ENCODE measurements around the gene AKAP13.
"Not testable (repeated sequence)": the region's sequence is repeated elsewhere in the genome, so short reads cannot be mapped to it uniquely, and the experiment has no call there.

The AKAP13 gene

GRCh38 chr15:85625166-85625830 is 244.9 kb downstream of the AKAP13 start:
- peak; percentile 6 for DNase-seq (ENCODE audit: low read depth)

GRCh38 chr15:85625856-85626255 is 245.5 kb downstream of the AKAP13 start:
- no peak for DNase-seq (ENCODE audit: low read depth)

- no peak for DNase-seq (ENCODE audit: low read depth)
Observed at GRCh38 chr15:85627213-85627935, 247.0 kb downstream of the AKAP13 start.

GRCh38 chr15:85630311-85630710 is 249.9 kb downstream of the AKAP13 start:
- no peak for DNase-seq (ENCODE audit: low read depth)

- no peak for DNase-seq (ENCODE audit: low read depth)
Observed at GRCh38 chr15:85631018-85631417, 250.6 kb downstream of the AKAP13 start.

GRCh38 chr15:85632014-85632413 is 251.6 kb downstream of the AKAP13 start:
- DNase-seq (ENCODE audit: low read depth), result no peak

- no peak for DNase-seq (ENCODE audit: low read depth)
Observed at GRCh38 chr15:85633859-85634258, 253.5 kb downstream of the AKAP13 start.

- DNase-seq (ENCODE audit: low read depth), result no peak
Observed at GRCh38 chr15:85636351-85636750, 255.9 kb downstream of the AKAP13 start.

GRCh38 chr15:85639752-85640381 is 259.5 kb downstream of the AKAP13 start:
- no peak for DNase-seq (ENCODE audit: low read depth)

- no peak for DNase-seq (ENCODE audit: low read depth)
Observed at GRCh38 chr15:85642065-85642692, 261.8 kb downstream of the AKAP13 start.

GRCh38 chr15:85642693-85643066 is 262.3 kb downstream of the AKAP13 start:
- DNase-seq (ENCODE audit: low read depth), result no peak

GRCh38 chr15:85646538-85647091 is 266.2 kb downstream of the AKAP13 start:
- peak; percentile 9 for DNase-seq (ENCODE audit: low read depth)

GRCh38 chr15:85649372-85649771 is 269.0 kb downstream of the AKAP13 start:
- DNase-seq (ENCODE audit: low read depth), result peak; percentile 5

GRCh38 chr15:85651548-85651947 is 271.1 kb downstream of the AKAP13 start:
- DNase-seq (ENCODE audit: low read depth), result no peak

- no peak for DNase-seq (ENCODE audit: low read depth)
Observed at GRCh38 chr15:85652457-85652856, 272.1 kb downstream of the AKAP13 start.

GRCh38 chr15:85657132-85657531 is 276.7 kb downstream of the AKAP13 start:
- no peak for DNase-seq (ENCODE audit: low read depth)

- DNase-seq (ENCODE audit: low read depth), result no peak
Observed at GRCh38 chr15:85658816-85659215, 278.4 kb downstream of the AKAP13 start.

GRCh38 chr15:85661859-85662258 is 281.5 kb downstream of the AKAP13 start:
- DNase-seq (ENCODE audit: low read depth), result no peak

GRCh38 chr15:85665677-85666076 is 285.3 kb downstream of the AKAP13 start:
- DNase-seq (ENCODE audit: low read depth), result not testable (repeated sequence)

- DNase-seq (ENCODE audit: low read depth), result peak; percentile 37
Observed at GRCh38 chr15:85667491-85668424, 287.4 kb downstream of the AKAP13 start.

- no peak for DNase-seq (ENCODE audit: low read depth)
Observed at GRCh38 chr15:85671156-85671555, 290.8 kb downstream of the AKAP13 start.
